Tibial nerve (tissue), 4 donors: Measurements from ENCODE around the gene KIF3C.
A peak's percentile ranks its signal among the peaks of the same experiment; 100 is the strongest.

ENCODE experiments used
- CTCF ChIP-seq, 5 experiments: fragments of 200-600 bp in 3 of 5; fragments of 450-650 bp in 2 of 5; sonication (generic) in 3 of 5; IDR thresholded peaks; one replicate each; pipeline ENCODE4 v1.5.1; 2016 to 2019; ENCODE audit warnings: antibody characterized with exemption in 5 of 5, mild to moderate bottlenecking in 3 of 5, moderate library complexity in 2 of 5
- EP300 ChIP-seq, 2 donors: sonication (generic); formaldehyde crosslinking; IDR thresholded peaks; one replicate each; pipeline ENCODE4 v1.6.1; 2017; ENCODE audit warnings: antibody characterized with exemption in 2 of 2, mild to moderate bottlenecking in 1 of 2
- POLR2A ChIP-seq, 2 donors: fragments of 450-650 bp; IDR thresholded peaks; one replicate each; pipeline ENCODE4 v1.6.1; 2017; ENCODE audit warnings: antibody characterized with exemption in 2 of 2, mild to moderate bottlenecking in 2 of 2, moderate library complexity in 2 of 2

GRCh38 chr2:26002632-26003310 is 20.5 kb upstream of the KIF3C start:
- TF ChIP-seq CTCF (IDR thresholded peaks at IDR 0.05), result no peak
- TF ChIP-seq POLR2A (IDR thresholded peaks at IDR 0.05), result no peak
- peak in 1 of 2 donors; percentile 35 for TF ChIP-seq EP300 (IDR thresholded peaks at IDR 0.05)
